ENCODE results near the gene ATP5F1D.

DNA sequence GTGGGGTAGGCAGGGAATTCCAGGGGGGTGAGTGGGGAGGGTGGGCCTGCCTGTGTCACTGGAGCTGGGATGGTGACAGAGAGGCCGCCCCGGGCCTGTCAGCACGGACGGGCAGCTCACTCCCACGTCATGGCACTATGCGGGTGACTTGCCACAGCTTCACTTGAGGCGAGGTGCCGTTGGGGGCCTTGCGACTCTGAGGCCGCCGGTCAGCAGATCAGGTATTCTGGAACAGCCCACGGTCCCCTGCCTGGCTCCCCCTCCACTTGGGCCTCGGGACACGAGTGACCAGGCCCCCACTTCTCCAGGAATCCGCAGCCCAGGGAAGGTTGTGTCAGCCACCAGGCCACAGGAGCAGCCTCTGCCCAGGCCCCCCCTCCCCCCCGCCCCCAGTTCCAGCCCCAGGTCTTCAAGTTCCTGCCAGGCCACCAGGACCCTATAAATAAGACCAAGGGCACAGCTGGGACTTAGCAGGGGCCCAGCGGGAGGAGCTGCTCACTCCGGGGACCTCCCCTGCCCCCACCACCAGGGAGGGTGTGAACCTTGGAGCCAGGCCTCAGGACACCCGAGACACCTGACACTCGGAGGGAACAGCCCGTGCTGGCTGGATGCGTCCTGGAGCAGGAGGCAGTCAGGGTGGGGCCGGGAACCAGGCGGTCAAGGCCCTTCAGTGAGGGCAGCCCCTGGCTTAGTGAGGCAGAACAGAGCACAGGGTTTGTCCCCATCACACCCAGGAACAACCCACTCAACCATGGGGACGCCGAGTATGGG, 4.1 kb downstream of the ATP5F1D start:
- no peak for TF ChIP-seq SPI1 (IDR thresholded peaks at IDR 0.05; ENCODE audit: low read depth, low read length)
- TF ChIP-seq POLR2AphosphoS5 (IDR thresholded peaks at IDR 0.05; ENCODE audit: low read depth, low read length), result no peak
